DOHH2 (cell line): ENCODE measurements around the gene ACAN.

Experiments used
- H3F3A ChIP-seq: fragments of 200-600 bp; sonication (generic), shearing (Covaris generic); 2 replicates; pipeline ENCODE4 v1.6.0; 2016; ENCODE audit warnings: antibody characterized with exemption, mild to moderate bottlenecking; ENCODE audit not compliant: control insufficient read depth, insufficient read depth
- H3K27ac ChIP-seq: fragments of 200-600 bp; sonication (generic); 2 replicates; pipeline ENCODE4 v1.5.1; 2014; ENCODE audit warnings: low read depth, mild to moderate bottlenecking, low read length, moderate library complexity
- H3K27me3 ChIP-seq: fragments of 200-600 bp; sonication (generic); 2 replicates; pipeline ENCODE4 v1.6.1; 2014; ENCODE audit warnings: mild to moderate bottlenecking, low read length, mixed read lengths; ENCODE audit not compliant: control insufficient read depth
- H3K36me3 ChIP-seq: fragments of 200-600 bp; sonication (generic); 2 replicates; pipeline ENCODE4 v1.6.1; 2014; ENCODE audit warnings: mild to moderate bottlenecking, low read length, moderate library complexity, mixed read lengths; ENCODE audit not compliant: control insufficient read depth
- H3K4me1 ChIP-seq: fragments of 200-600 bp; sonication (generic); 2 replicates; pipeline ENCODE4 v1.6.1; 2014; ENCODE audit warnings: mild to moderate bottlenecking, low read length, mixed read lengths; ENCODE audit not compliant: control insufficient read depth
- H3K4me2 ChIP-seq: fragments of 200-600 bp; sonication (generic); 2 replicates; pipeline ENCODE4 v1.6.0; 2014; ENCODE audit warnings: mild to moderate bottlenecking, low read length, moderate library complexity
- H3K4me3 ChIP-seq: fragments of 200-600 bp; sonication (generic); 2 replicates; pipeline ENCODE4 v1.5.1; 2014; ENCODE audit warnings: mild to moderate bottlenecking, low read length, mixed read lengths
- H3K79me2 ChIP-seq: fragments of 200-600 bp; sonication (generic); 2 replicates; pipeline ENCODE4 v1.6.1; 2014; ENCODE audit warnings: mild to moderate bottlenecking, low read length, mixed read lengths; ENCODE audit not compliant: control insufficient read depth
- H3K9me2 ChIP-seq: fragments of 200-600 bp; sonication (generic); replicated peaks from 2 replicates; pipeline ENCODE4 v1.6.1; 2014; ENCODE audit warnings: mild to moderate bottlenecking, low read length, mixed read lengths; ENCODE audit not compliant: control insufficient read depth
- H3K9me3 ChIP-seq: fragments of 200-600 bp; sonication (generic); 2 replicates; pipeline ENCODE4 v1.6.1; 2014; ENCODE audit warnings: antibody characterized with exemption, low read length, mixed read lengths; ENCODE audit not compliant: control insufficient read depth, insufficient read depth
- H4K20me1 ChIP-seq: fragments of 200-600 bp; sonication (generic); 2 replicates; pipeline ENCODE4 v1.6.0; 2014; ENCODE audit warnings: low read depth, mild to moderate bottlenecking, antibody characterized with exemption, low read length, moderate library complexity; ENCODE audit not compliant: control insufficient read depth, insufficient read depth
- CTCF ChIP-seq: fragments of 200-600 bp; sonication (generic); IDR thresholded peaks from one replicate; pipeline ENCODE4 v1.5.1; 2014; ENCODE audit warnings: antibody characterized with exemption, mild to moderate bottlenecking, low read depth, low read length; ENCODE audit not compliant: poor library complexity, severe bottlenecking
- EZH2phosphoT487 ChIP-seq: fragments of 200-600 bp; sonication (generic); IDR thresholded peaks from 2 replicates; pipeline ENCODE4 v1.6.1; 2017; ENCODE audit warnings: borderline replicate concordance, mild to moderate bottlenecking, antibody characterized with exemption, low read length, moderate library complexity, mixed read lengths

The ACAN gene

DNA sequence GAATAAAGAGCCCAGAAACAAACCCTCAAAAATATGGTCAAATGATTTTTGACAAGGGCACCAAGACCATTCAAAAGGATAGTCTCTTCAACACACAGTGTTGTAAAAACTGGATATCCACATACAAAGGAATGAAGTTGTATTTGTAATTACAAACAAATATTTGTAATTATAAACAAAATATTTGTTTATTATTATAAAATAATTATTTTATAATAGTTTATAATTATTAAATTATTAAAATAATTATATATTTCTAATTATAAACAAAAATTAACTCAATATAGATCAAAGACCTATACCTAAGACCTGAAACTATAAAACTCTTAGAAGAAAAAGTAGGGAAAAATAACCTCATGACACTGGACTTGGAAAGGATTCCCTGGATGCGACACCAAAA lies 23.3 kb upstream of the ACAN start:
- Histone ChIP-seq H3K9me2 (no peaks in the 10 kb centered on the region), H4K20me1 (no peaks in the 10 kb centered on the region), H3F3A (no peaks in the 10 kb centered on the region), H3K79me2 (no peaks in the 10 kb centered on the region), H3K9me3 (peaks cover 4% of the 10 kb centered on the region; the same call in 1 of the 2 replicates), H3K4me2 (no peak overlapping the region), H3K27ac (no peak overlapping the region), H3K36me3 (no peaks in the 10 kb centered on the region), H3K4me3 (no peak overlapping the region), H3K27me3 (no peaks in the 10 kb centered on the region), H3K4me1 (no peaks in the 10 kb centered on the region)
- TF ChIP-seq EZH2phosphoT487 (no peak), CTCF (no peak)

DNA sequence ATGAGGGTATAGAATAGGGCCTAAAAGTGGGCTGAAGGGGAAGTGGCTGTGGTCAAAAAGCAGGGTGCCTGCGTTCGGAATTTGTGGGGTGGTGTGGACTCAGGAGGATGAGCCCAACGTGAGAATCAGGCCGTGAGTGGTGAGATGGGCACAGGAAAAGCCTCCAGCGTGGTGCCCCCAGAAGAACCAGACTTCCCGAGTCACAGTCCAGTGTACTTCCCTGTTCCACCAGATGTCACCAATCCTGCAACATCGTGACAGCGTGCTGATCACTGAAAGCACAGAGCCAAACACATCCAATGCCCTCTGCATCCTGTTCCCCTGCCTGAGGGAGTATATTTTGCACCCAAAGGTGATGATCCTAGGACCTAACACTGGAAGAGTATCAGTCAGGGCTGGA lies 20.8 kb upstream of the ACAN start:
- TF ChIP-seq CTCF (no peak), EZH2phosphoT487 (no peak)
- Histone ChIP-seq H3F3A (no peaks in the 10 kb centered on the region), H3K4me3 (no peak overlapping the region), H3K79me2 (no peaks in the 10 kb centered on the region), H3K9me2 (no peaks in the 10 kb centered on the region), H3K4me1 (no peaks in the 10 kb centered on the region), H3K9me3 (no peaks in the 10 kb centered on the region), H3K27me3 (no peaks in the 10 kb centered on the region), H4K20me1 (no peaks in the 10 kb centered on the region), H3K4me2 (no peak overlapping the region), H3K27ac (no peak overlapping the region), H3K36me3 (no peaks in the 10 kb centered on the region)

- no peaks in the 10 kb centered on the region for H3K9me2 ChIP-seq
- no peaks in the 10 kb centered on the region for H3K4me1 ChIP-seq
- no peaks in the 10 kb centered on the region for H4K20me1 ChIP-seq
Measured at GRCh38 chr15:88785217-88785616, 18.0 kb upstream of the ACAN start.

More at GRCh38 chr15:88785217-88785616, 18.0 kb upstream of the ACAN start:
- no peaks in the 10 kb centered on the region for H3K79me2 ChIP-seq
- no peaks in the 10 kb centered on the region for H3F3A ChIP-seq
- TF ChIP-seq CTCF (no peak), EZH2phosphoT487 (no peak)
- no peaks in the 10 kb centered on the region for H3K36me3 ChIP-seq
- no peak overlapping the region for H3K4me3 ChIP-seq
- no peaks in the 10 kb centered on the region for H3K9me3 ChIP-seq
- H3K27me3 ChIP-seq = no peaks in the 10 kb centered on the region
- no peak overlapping the region for H3K4me2 ChIP-seq
- H3K27ac ChIP-seq = no peak overlapping the region
